22Rv1 (cell line): ENCODE data around the gene CTBP2.

ENCODE experiments used
- CTCF ChIP-seq: fragments of 450-650 bp; IDR thresholded peaks from 2 replicates; pipeline ENCODE4 v1.5.1; 2017; ENCODE audit warnings: mild to moderate bottlenecking
- ZFX ChIP-seq: fragments of 450-650 bp; IDR thresholded peaks from 2 replicates; pipeline ENCODE4 v1.6.1; 2017; ENCODE audit warnings: antibody characterized with exemption, borderline replicate concordance

- TF ChIP-seq CTCF (no peak), ZFX (no peak)
Observed at GRCh38 chr10:125115409-125115808, 45.0 kb downstream of the CTBP2 start.
